Activated CD8-positive, alpha-beta memory T cell treated with anti-CD3 and anti-CD28 coated beads for 36 hours (primary cell): ENCODE data around the gene GRIN2A. TPM values are rescaled to one million over a fixed set of nuclear protein-coding genes. Genes with fewer than 3 reads are reported as not detected.

Experiments
- CTCF ChIA-PET: fragments of 350-600 bp; sonication (Branson Sonifier 250); formaldehyde crosslinking; loops from one replicate; lab custom pipeline; 2021; ENCODE audit warnings: antibody characterized with exemption; lab: Charles Lee
- POLR2A ChIA-PET: fragments of 350-600 bp; sonication (Branson Sonifier 250); formaldehyde crosslinking; loops from one replicate; lab custom pipeline; 2021; ENCODE audit warnings: antibody characterized with exemption; lab: Charles Lee
- total RNA-seq, 2 experiments: library from RNA; stranded (reverse); gene quantifications; one replicate each; pipeline ENCODE4 v1.2.3, GENCODE V29; 2021

The GRIN2A gene
- total RNA-seq, 2 experiments from 2014 or later, result not detected

GRCh38 chr16:10141671-10142070 is 40.6 kb downstream of the GRIN2A start:
- POLR2A ChIA-PET, result no interaction called here
- CTCF ChIA-PET, result no interaction called here

GRCh38 chr16:10138881-10139280 is 43.3 kb downstream of the GRIN2A start:
- POLR2A ChIA-PET, result no interaction called here
- CTCF ChIA-PET, result no interaction called here

- ChIA-PET CTCF (interaction anchor here (0.6 kb wide), 2 partner anchors 324 to 1138 kb away, joined by 3 to 4 read pairs; no protein-coding TSS in a partner anchor), POLR2A (no interaction called here)
Measured at GRCh38 chr16:10137341-10137740, 44.9 kb downstream of the GRIN2A start.

DNA sequence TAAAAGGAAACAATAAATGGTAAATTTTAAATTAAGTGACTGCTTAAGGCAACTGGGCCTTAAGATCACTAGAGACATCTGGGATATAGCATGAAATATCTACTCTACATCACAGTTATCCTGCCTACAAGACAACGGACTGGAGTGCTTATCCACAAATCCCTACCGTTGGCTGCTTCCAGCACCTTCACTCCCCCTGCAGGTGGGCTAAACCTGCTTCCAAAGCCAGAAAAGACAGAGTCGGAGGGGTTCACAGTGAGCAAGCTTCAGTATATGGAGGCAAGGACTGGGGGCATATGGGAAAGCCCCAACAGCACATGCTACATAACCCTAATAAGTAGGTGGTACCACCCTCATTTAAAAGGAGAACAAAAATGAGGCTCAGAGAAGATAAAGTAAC is 45.3 kb downstream of the GRIN2A start:
- ChIA-PET POLR2A (no interaction called here), CTCF (interaction anchor here (0.6 kb wide), 1 partner anchor 1137 kb away, joined by 3 read pairs; no protein-coding TSS in a partner anchor)

- ChIA-PET POLR2A (no interaction called here), CTCF (interaction anchor here (0.6 kb wide), 1 partner anchor 214 kb away, joined by 3 read pairs; no protein-coding TSS in a partner anchor)
Measured at GRCh38 chr16:10130538-10130937, 51.7 kb downstream of the GRIN2A start.

GRCh38 chr16:10128397-10129258 is 53.6 kb downstream of the GRIN2A start:
- POLR2A ChIA-PET, result interaction anchor here (0.6 kb wide), 1 partner anchor 80 kb away, joined by 3 read pairs; no protein-coding TSS in a partner anchor
- CTCF ChIA-PET, result no interaction called here

GRCh38 chr16:10126686-10127085 is 55.5 kb downstream of the GRIN2A start:
- POLR2A ChIA-PET, result no interaction called here
- CTCF ChIA-PET, result no interaction called here

GRCh38 chr16:10123141-10123540 is 59.1 kb downstream of the GRIN2A start:
- CTCF ChIA-PET, result no interaction called here
- POLR2A ChIA-PET, result no interaction called here

DNA sequence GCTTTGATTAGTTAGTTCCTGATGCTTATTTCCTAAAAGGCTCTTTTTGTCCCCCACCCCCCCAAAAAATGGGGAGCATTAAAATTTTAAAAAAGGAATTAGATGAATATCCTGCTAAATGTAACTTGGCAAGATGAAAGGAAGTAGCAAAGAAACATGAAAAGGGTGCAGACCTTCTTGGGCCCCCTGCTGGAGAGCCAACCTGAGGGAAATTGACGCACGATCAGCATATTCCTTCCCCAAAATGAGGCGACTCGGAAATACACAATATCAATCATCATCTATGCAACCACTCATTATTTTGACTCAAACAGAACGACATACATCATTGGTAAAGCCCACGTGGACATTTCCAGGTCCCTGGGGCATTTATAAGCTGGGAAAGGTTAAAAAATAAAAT is 59.7 kb downstream of the GRIN2A start:
- POLR2A ChIA-PET, result no interaction called here
- CTCF ChIA-PET, result no interaction called here

GRCh38 chr16:10121897-10122425 is 60.3 kb downstream of the GRIN2A start:
- CTCF ChIA-PET, result no interaction called here

DNA sequence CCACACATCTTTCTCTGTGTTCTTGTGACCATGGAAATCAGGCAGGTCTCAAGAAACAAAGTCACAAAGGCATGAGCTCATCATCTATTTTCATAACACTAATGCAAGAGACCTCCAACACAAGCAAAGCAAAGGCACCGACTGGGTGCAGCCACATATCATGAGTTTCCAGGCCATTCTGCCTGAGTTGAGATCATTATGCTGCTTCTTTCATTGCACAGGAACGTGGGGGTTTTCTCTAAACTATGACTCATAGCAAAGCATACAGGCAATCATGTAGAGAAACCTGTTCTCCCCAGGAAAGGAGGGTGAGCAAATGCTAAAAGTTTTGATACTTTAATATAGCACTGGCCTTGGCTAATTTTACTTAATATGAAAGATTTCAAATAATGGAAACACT is 60.7 kb downstream of the GRIN2A start:
- CTCF ChIA-PET, result no interaction called here
- POLR2A ChIA-PET, result no interaction called here

More at GRCh38 chr16:10121897-10122425, 60.3 kb downstream of the GRIN2A start:
- POLR2A ChIA-PET, result no interaction called here

- POLR2A ChIA-PET, result no interaction called here
Measured at GRCh38 chr16:10120953-10121352, 61.3 kb downstream of the GRIN2A start.

GRCh38 chr16:10114409-10114808 is 67.8 kb downstream of the GRIN2A start:
- POLR2A ChIA-PET, result no interaction called here

More at GRCh38 chr16:10120953-10121352, 61.3 kb downstream of the GRIN2A start:
- CTCF ChIA-PET, result no interaction called here

GRCh38 chr16:10113248-10113647 is 69.0 kb downstream of the GRIN2A start:
- ChIA-PET CTCF (no interaction called here), POLR2A (no interaction called here)

More at GRCh38 chr16:10114409-10114808, 67.8 kb downstream of the GRIN2A start:
- CTCF ChIA-PET, result no interaction called here

GRCh38 chr16:10112021-10112420 is 70.2 kb downstream of the GRIN2A start:
- CTCF ChIA-PET, result no interaction called here
- POLR2A ChIA-PET, result no interaction called here

GRCh38 chr16:10111156-10111761 is 71.0 kb downstream of the GRIN2A start:
- CTCF ChIA-PET, result no interaction called here
- POLR2A ChIA-PET, result no interaction called here

DNA sequence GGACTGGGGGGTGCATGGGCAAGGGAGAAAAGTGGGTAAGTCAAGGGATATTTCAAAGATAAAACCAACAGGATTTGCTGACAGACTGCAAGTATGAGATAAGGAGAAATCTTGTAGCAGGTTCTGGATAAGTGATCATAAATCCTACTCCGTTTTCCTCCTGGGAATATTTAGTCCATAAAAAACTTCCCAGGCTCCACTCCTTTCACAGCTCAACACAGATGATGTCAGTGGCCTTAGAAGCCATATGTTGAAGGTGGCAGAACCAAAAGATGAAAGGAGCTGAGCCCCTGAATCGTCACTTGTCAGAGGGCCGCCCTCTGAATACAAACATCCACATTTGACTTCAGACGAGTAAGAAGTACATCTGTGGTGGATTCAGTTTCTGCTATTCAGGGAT is 71.7 kb downstream of the GRIN2A start:
- CTCF ChIA-PET, result no interaction called here
- POLR2A ChIA-PET, result no interaction called here

DNA sequence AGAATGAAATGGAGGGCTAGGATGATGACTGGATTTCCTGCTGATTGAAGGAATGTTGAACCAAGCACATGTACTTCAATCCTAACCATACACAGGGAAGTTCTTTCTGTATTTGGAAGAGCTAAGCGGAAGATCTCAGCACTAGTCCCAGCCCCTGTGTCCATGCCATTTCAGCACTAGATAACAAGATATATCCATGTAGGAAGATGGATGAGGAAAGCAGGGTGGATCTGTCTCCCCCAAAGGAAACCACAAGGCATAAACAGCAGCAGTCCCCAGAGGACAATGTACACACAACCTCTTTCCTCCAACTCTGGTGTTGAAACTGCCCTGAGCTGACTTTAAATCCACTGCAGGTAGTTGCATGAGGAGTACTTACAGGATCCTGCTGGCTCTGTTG is 75.1 kb downstream of the GRIN2A start:
- POLR2A ChIA-PET, result no interaction called here
- CTCF ChIA-PET, result no interaction called here

DNA sequence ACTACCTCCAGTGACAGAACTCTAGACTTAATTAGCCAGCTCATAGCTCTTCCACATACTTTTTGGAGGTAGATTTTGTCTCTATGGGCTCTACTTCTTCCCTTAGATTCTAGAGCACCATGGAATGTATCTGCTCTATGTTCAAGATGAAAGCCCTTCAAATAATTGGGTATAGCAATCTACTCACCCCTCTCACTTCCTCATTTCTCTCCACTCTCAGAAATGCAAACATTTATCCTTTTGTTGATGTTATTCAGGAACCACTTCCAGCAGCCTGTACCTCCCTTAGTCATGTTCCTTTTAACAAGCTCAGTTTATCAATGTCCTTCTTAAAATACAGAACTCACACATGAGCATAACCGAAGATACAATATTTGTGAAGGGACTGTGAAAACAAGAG is 78.5 kb downstream of the GRIN2A start:
- ChIA-PET CTCF (no interaction called here), POLR2A (no interaction called here)

DNA sequence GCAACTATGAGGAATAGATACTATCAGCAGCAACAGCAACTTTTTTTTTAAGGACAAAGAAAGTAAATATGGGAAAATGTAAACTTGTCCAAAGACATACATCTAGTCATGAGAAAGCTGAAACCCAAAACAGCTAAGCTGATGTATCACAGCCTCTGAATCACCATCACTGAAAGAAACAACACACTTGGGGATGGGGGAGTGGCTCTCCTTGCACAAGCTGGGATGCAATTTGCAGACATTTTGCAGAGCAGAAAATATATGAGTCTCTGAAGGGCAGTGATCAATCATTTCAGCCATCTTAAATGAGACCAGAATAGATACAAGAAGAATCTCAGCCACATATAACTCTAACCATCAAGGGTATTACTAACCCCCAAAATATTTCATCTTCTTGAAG is 79.1 kb downstream of the GRIN2A start:
- ChIA-PET CTCF (no interaction called here), POLR2A (no interaction called here)
